ENCODE measurements around the gene MGARP. TPM values are rescaled to one million over a fixed set of nuclear protein-coding genes. Genes with fewer than 3 reads are reported as not detected.
"Not testable (repeated sequence)": the region's sequence is repeated elsewhere in the genome, so short reads cannot be mapped to it uniquely, and the experiment has no call there.

Gene MGARP
- total and polyA plus RNA-seq, 7 experiments from 2014 or later = 0.29 to 0.70 (median 0.31) TPM; not detected in 3

- ChIA-PET POLR2A (no interaction called here), CTCF (interaction anchor here (1.0 kb wide), 1 partner anchor 10 kb away, joined by 3 read pairs; no protein-coding TSS in a partner anchor)
- no peak overlapping the region for H3K27ac ChIP-seq (ENCODE audit: low read depth, low read length)
- Mint-ChIP-seq H3K4me3 (no peak overlapping the region), H3K27ac (no peak overlapping the region), H3K27me3 (peaks cover 0 to 22% (median 3%) of the 10 kb centered on the region in 5 donors), H3K4me1 (no peaks in the 10 kb centered on the region), H3K9me3 (no peaks in the 10 kb centered on the region), H3K36me3 (no peaks in the 10 kb centered on the region)
- no peaks in the 10 kb centered on the region for H3K9me3 ChIP-seq (ENCODE audit: control insufficient read depth in 2 of 3, low read length in 3 of 3)
- intact Hi-C loops (cut with micrococcal nuclease) = no loop called here
- H3K4me3 ChIP-seq (ENCODE audit: low read length) = no peak overlapping the region
- no peaks in the 10 kb centered on the region for H3K4me1 ChIP-seq (ENCODE audit: control insufficient read depth in 2 of 2, insufficient read depth in 2 of 2, low read length in 2 of 2)
- DNase-seq (no peak), ATAC-seq (no peak)
- H3K27me3 ChIP-seq (ENCODE audit: control insufficient read depth in 2 of 2, insufficient read depth in 2 of 2, low read length in 2 of 2) = no peaks in the 10 kb centered on the region
- H3K36me3 ChIP-seq (ENCODE audit: control insufficient read depth in 2 of 3, insufficient read depth in 3 of 3, low read length in 3 of 3) = no peaks in the 10 kb centered on the region
These were observed 23.7 kb downstream of the MGARP start for GRCh38 chr4:139256349-139256748.

- DNase-seq; H3K27ac ChIP-seq (ENCODE audit: low read depth, low read length); CTCF ChIA-PET; H3K4me1 ChIP-seq (ENCODE audit: control insufficient read depth in 2 of 2, insufficient read depth in 2 of 2, low read length in 2 of 2); POLR2A ChIA-PET; H3K4me3 Mint-ChIP-seq; H3K36me3 Mint-ChIP-seq; intact Hi-C loops (cut with micrococcal nuclease); H3K27ac Mint-ChIP-seq; H3K9me3 ChIP-seq (ENCODE audit: control insufficient read depth in 2 of 3, low read length in 3 of 3); H3K4me1 Mint-ChIP-seq; ATAC-seq; H3K4me3 ChIP-seq (ENCODE audit: low read length); H3K9me3 Mint-ChIP-seq; H3K36me3 ChIP-seq (ENCODE audit: control insufficient read depth in 2 of 3, insufficient read depth in 3 of 3, low read length in 3 of 3); H3K27me3 ChIP-seq (ENCODE audit: control insufficient read depth in 2 of 2, insufficient read depth in 2 of 2, low read length in 2 of 2): not testable (repeated sequence)
- peaks cover 0 to 24% (median 3%) of the 10 kb centered on the region in 5 donors for H3K27me3 Mint-ChIP-seq
These were observed 24.4 kb downstream of the MGARP start for GRCh38 chr4:139255581-139255980.

GRCh38 chr4:139253713-139254112 lies 26.3 kb downstream of the MGARP start:
- Mint-ChIP-seq H3K27ac (no peak overlapping the region), H3K9me3 (no peaks in the 10 kb centered on the region), H3K27me3 (peaks cover 0 to 22% (median 0%) of the 10 kb centered on the region in 5 donors), H3K4me1 (no peaks in the 10 kb centered on the region), H3K36me3 (no peaks in the 10 kb centered on the region), H3K4me3 (no peak overlapping the region)
- no peaks in the 10 kb centered on the region for H3K4me1 ChIP-seq (ENCODE audit: control insufficient read depth in 2 of 2, insufficient read depth in 2 of 2, low read length in 2 of 2)
- ATAC-seq = no peak
- ChIA-PET POLR2A (no interaction called here), CTCF (no interaction called here)
- H3K9me3 ChIP-seq (ENCODE audit: control insufficient read depth in 2 of 3, low read length in 3 of 3) = no peaks in the 10 kb centered on the region
- H3K27me3 ChIP-seq (ENCODE audit: control insufficient read depth in 2 of 2, insufficient read depth in 2 of 2, low read length in 2 of 2) = no peaks in the 10 kb centered on the region
- no peaks in the 10 kb centered on the region for H3K36me3 ChIP-seq (ENCODE audit: control insufficient read depth in 2 of 3, insufficient read depth in 3 of 3, low read length in 3 of 3)
- no peak overlapping the region for H3K4me3 ChIP-seq (ENCODE audit: low read length)
- intact Hi-C loops (cut with micrococcal nuclease) = no loop called here
- DNase-seq = no peak
- H3K27ac ChIP-seq (ENCODE audit: low read depth, low read length) = no peak overlapping the region

- ChIA-PET CTCF (no interaction called here), POLR2A (no interaction called here)
- Histone ChIP-seq H3K4me3 (ENCODE audit: low read length) (no peak overlapping the region), H3K27ac (ENCODE audit: low read depth, low read length) (no peak overlapping the region), H3K27me3 (ENCODE audit: control insufficient read depth in 2 of 2, insufficient read depth in 2 of 2, low read length in 2 of 2) (no peaks in the 10 kb centered on the region), H3K9me3 (ENCODE audit: control insufficient read depth in 2 of 3, low read length in 3 of 3) (no peaks in the 10 kb centered on the region), H3K36me3 (ENCODE audit: control insufficient read depth in 2 of 3, insufficient read depth in 3 of 3, low read length in 3 of 3) (no peaks in the 10 kb centered on the region), H3K4me1 (ENCODE audit: control insufficient read depth in 2 of 2, insufficient read depth in 2 of 2, low read length in 2 of 2) (no peaks in the 10 kb centered on the region)
- Mint-ChIP-seq H3K9me3 (no peaks in the 10 kb centered on the region), H3K4me3 (no peak overlapping the region), H3K27ac (no peak overlapping the region), H3K27me3 (peaks cover 0 to 23% (median 0%) of the 10 kb centered on the region in 5 donors), H3K36me3 (no peaks in the 10 kb centered on the region), H3K4me1 (no peaks in the 10 kb centered on the region)
- DNase-seq = no peak
- ATAC-seq = no peak
- intact Hi-C loops (cut with micrococcal nuclease) = no loop called here
These were observed 27.0 kb downstream of the MGARP start for GRCh38 chr4:139253046-139253445.

GRCh38 chr4:139247700-139248238 lies 32.3 kb downstream of the MGARP start:
- intact Hi-C loops (cut with micrococcal nuclease) = no loop called here
- Mint-ChIP-seq H3K27me3 (peaks cover 0 to 8% (median 0%) of the 10 kb centered on the region in 5 donors), H3K9me3 (no peaks in the 10 kb centered on the region), H3K27ac (no peak overlapping the region), H3K36me3 (no peaks in the 10 kb centered on the region), H3K4me1 (no peaks in the 10 kb centered on the region), H3K4me3 (no peak overlapping the region)
- no peak for ATAC-seq
- Histone ChIP-seq H3K9me3 (ENCODE audit: control insufficient read depth in 2 of 3, low read length in 3 of 3) (no peaks in the 10 kb centered on the region), H3K4me3 (ENCODE audit: low read length) (no peak overlapping the region), H3K27me3 (ENCODE audit: control insufficient read depth in 2 of 2, insufficient read depth in 2 of 2, low read length in 2 of 2) (no peaks in the 10 kb centered on the region), H3K4me1 (ENCODE audit: control insufficient read depth in 2 of 2, insufficient read depth in 2 of 2, low read length in 2 of 2) (no peaks in the 10 kb centered on the region), H3K27ac (ENCODE audit: low read depth, low read length) (no peak overlapping the region), H3K36me3 (ENCODE audit: control insufficient read depth in 2 of 3, insufficient read depth in 3 of 3, low read length in 3 of 3) (no peaks in the 10 kb centered on the region)
- no peak for DNase-seq
- CTCF ChIA-PET = no interaction called here
- POLR2A ChIA-PET = no interaction called here

- Mint-ChIP-seq H3K9me3 (no peaks in the 10 kb centered on the region), H3K27me3 (peaks cover 0 to 5% (median 0%) of the 10 kb centered on the region in 5 donors), H3K4me3 (no peak overlapping the region), H3K27ac (no peak overlapping the region), H3K4me1 (no peaks in the 10 kb centered on the region), H3K36me3 (no peaks in the 10 kb centered on the region)
- H3K9me3 ChIP-seq (ENCODE audit: control insufficient read depth in 2 of 3, low read length in 3 of 3) = no peaks in the 10 kb centered on the region
- no peaks in the 10 kb centered on the region for H3K4me1 ChIP-seq (ENCODE audit: control insufficient read depth in 2 of 2, insufficient read depth in 2 of 2, low read length in 2 of 2)
- no peak for ATAC-seq
- intact Hi-C loops (cut with micrococcal nuclease) = no loop called here
- no peak overlapping the region for H3K4me3 ChIP-seq (ENCODE audit: low read length)
- H3K27ac ChIP-seq (ENCODE audit: low read depth, low read length) = no peak overlapping the region
- H3K27me3 ChIP-seq (ENCODE audit: control insufficient read depth in 2 of 2, insufficient read depth in 2 of 2, low read length in 2 of 2) = no peaks in the 10 kb centered on the region
- no peaks in the 10 kb centered on the region for H3K36me3 ChIP-seq (ENCODE audit: control insufficient read depth in 2 of 3, insufficient read depth in 3 of 3, low read length in 3 of 3)
- ChIA-PET CTCF (no interaction called here), POLR2A (no interaction called here)
- no peak for DNase-seq
These were observed 32.8 kb downstream of the MGARP start for GRCh38 chr4:139247241-139247640.

GRCh38 chr4:139246166-139246565 lies 33.9 kb downstream of the MGARP start:
- no peak for DNase-seq
- Mint-ChIP-seq H3K4me3 (no peak overlapping the region), H3K27ac (no peak overlapping the region), H3K36me3 (no peaks in the 10 kb centered on the region), H3K9me3 (no peaks in the 10 kb centered on the region), H3K4me1 (no peaks in the 10 kb centered on the region), H3K27me3 (peaks cover 0 to 5% (median 0%) of the 10 kb centered on the region in 5 donors)
- H3K9me3 ChIP-seq (ENCODE audit: control insufficient read depth in 2 of 3, low read length in 3 of 3) = no peaks in the 10 kb centered on the region
- ChIA-PET CTCF (no interaction called here), POLR2A (no interaction called here)
- intact Hi-C loops (cut with micrococcal nuclease) = no loop called here
- H3K4me3 ChIP-seq (ENCODE audit: low read length) = no peak overlapping the region
- no peaks in the 10 kb centered on the region for H3K4me1 ChIP-seq (ENCODE audit: control insufficient read depth in 2 of 2, insufficient read depth in 2 of 2, low read length in 2 of 2)
- ATAC-seq = no peak
- no peaks in the 10 kb centered on the region for H3K36me3 ChIP-seq (ENCODE audit: control insufficient read depth in 2 of 3, insufficient read depth in 3 of 3, low read length in 3 of 3)
- H3K27me3 ChIP-seq (ENCODE audit: control insufficient read depth in 2 of 2, insufficient read depth in 2 of 2, low read length in 2 of 2) = no peaks in the 10 kb centered on the region
- no peak overlapping the region for H3K27ac ChIP-seq (ENCODE audit: low read depth, low read length)

Data from naive thymus-derived CD4-positive, alpha-beta T cell (primary cell).